HEK293 (cell line): ENCODE data around the gene RTL1.

Source experiments
- CTCF ChIA-PET: fragments of 350-600 bp; formaldehyde crosslinking; extraction: SDS; loops from one replicate; lab custom pipeline; 2021; ENCODE audit warnings: antibody characterized with exemption; lab: Yijun Ruan, JAX
- POLR2A ChIA-PET: fragments of 300-600 bp; formaldehyde crosslinking; extraction: SDS; loops from one replicate; lab custom pipeline; 2020; ENCODE audit warnings: antibody characterized with exemption, inconsistent platforms; lab: Yijun Ruan, JAX
- H3K27ac ChIP-seq: fragments of 200-500 bp; sonication (Bioruptor generic); 2 replicates; pipeline ENCODE4 v1.5.1; 2014; ENCODE audit warnings: low read depth, low read length, control low read depth, inconsistent platforms; ENCODE audit errors: extremely low read depth
- H3K36me3 ChIP-seq, 2 experiments: fragments of 200-500 bp in 1 of 2; sonication (Bioruptor generic) in 1 of 2; 1 replicate in 1 of 2; 2 replicates in 1 of 2; pipeline ENCODE4 v1.5.1; 2014 to 2017; ENCODE audit warnings: inconsistent platforms in 2 of 2, low read length in 2 of 2; ENCODE audit not compliant: control insufficient read depth in 2 of 2, insufficient read depth in 1 of 2
- H3K4me1 ChIP-seq: fragments of 200-500 bp; sonication (Bioruptor generic); 2 replicates; pipeline ENCODE4 v1.5.1; 2014; ENCODE audit warnings: mild to moderate bottlenecking, low read length, inconsistent platforms; ENCODE audit not compliant: control insufficient read depth, insufficient read depth
- H3K4me3 ChIP-seq: 2 replicates; pipeline ENCODE4 v1.5.1; 2011; ENCODE audit warnings: low read depth, mild to moderate bottlenecking, control low read depth, low read length, moderate library complexity
- H3K9me3 ChIP-seq: fragments of 200-500 bp; sonication (Bioruptor generic); 2 replicates; pipeline ENCODE4 v1.5.1; 2014; ENCODE audit warnings: low read depth, low read length, inconsistent platforms; ENCODE audit not compliant: control insufficient read depth, insufficient read depth
- EGR2 ChIP-seq: fragments of 450-650 bp; formaldehyde crosslinking; IDR thresholded peaks from 2 replicates; pipeline ENCODE4 v1.5.1; 2016; ENCODE audit warnings: low read depth, missing biosample characterization, missing genetic modification characterization
- FEZF1 ChIP-seq: fragments of 450-650 bp; formaldehyde crosslinking; IDR thresholded peaks from 2 replicates; pipeline ENCODE4 v1.5.1; 2016; ENCODE audit warnings: missing biosample characterization, missing genetic modification characterization
- HIC1 ChIP-seq: fragments of 450-650 bp; formaldehyde crosslinking; IDR thresholded peaks from 2 replicates; pipeline ENCODE4 v1.5.1; 2016; ENCODE audit warnings: missing biosample characterization, missing genetic modification characterization
- MEIS1 ChIP-seq: sonication (generic); formaldehyde crosslinking; IDR thresholded peaks from 2 replicates; pipeline ENCODE4 v1.8.1; 2022; ENCODE audit warnings: missing genetic modification reagents, mild to moderate bottlenecking, borderline replicate concordance
- SP7 ChIP-seq: fragments of 450-650 bp; formaldehyde crosslinking; IDR thresholded peaks from 2 replicates; pipeline ENCODE4 v1.5.1; 2016; ENCODE audit warnings: missing biosample characterization, missing genetic modification characterization
- ZBTB11 ChIP-seq: fragments of 450-650 bp; formaldehyde crosslinking; conservative IDR thresholded peaks from 2 replicates; pipeline ENCODE4 v1.5.1; 2016; ENCODE audit warnings: low read depth, missing biosample characterization, missing genetic modification characterization
- ZBTB21 ChIP-seq: fragments of 450-650 bp; formaldehyde crosslinking; IDR thresholded peaks from 2 replicates; pipeline ENCODE4 v1.5.1; 2017; ENCODE audit warnings: missing biosample characterization, missing genetic modification characterization
- ZNF112 ChIP-seq: fragments of 450-650 bp; formaldehyde crosslinking; IDR thresholded peaks from 2 replicates; pipeline ENCODE4 v1.5.0; 2017; ENCODE audit warnings: missing biosample characterization, missing genetic modification characterization
- ZNF138 ChIP-seq: fragments of 450-650 bp; formaldehyde crosslinking; IDR thresholded peaks from 2 replicates; pipeline ENCODE4 v1.5.1; 2016; ENCODE audit warnings: missing biosample characterization, missing genetic modification characterization, borderline replicate concordance
- ZNF16 ChIP-seq: fragments of 450-650 bp; formaldehyde crosslinking; IDR thresholded peaks from 2 replicates; pipeline ENCODE4 v1.5.1; 2016; ENCODE audit warnings: low read depth, missing biosample characterization, missing genetic modification characterization
- ZNF174 ChIP-seq: fragments of 450-650 bp; formaldehyde crosslinking; IDR thresholded peaks from 2 replicates; pipeline ENCODE4 v1.5.0; 2017; ENCODE audit warnings: missing biosample characterization, mild to moderate bottlenecking, missing genetic modification characterization
- ZNF214 ChIP-seq: fragments of 450-650 bp; formaldehyde crosslinking; IDR thresholded peaks from 2 replicates; pipeline ENCODE4 v1.5.1; 2017; ENCODE audit warnings: missing biosample characterization, mild to moderate bottlenecking, missing genetic modification characterization, borderline replicate concordance
- ZNF248 ChIP-seq: fragments of 450-650 bp; formaldehyde crosslinking; IDR thresholded peaks from 2 replicates; pipeline ENCODE4 v1.5.1; 2017; ENCODE audit warnings: missing biosample characterization, missing genetic modification characterization
- ZNF280C ChIP-seq: fragments of 450-650 bp; formaldehyde crosslinking; IDR thresholded peaks from 2 replicates; pipeline ENCODE4 v1.5.1; 2016; ENCODE audit warnings: missing biosample characterization, missing genetic modification characterization
- ZNF302 ChIP-seq: fragments of 450-650 bp; formaldehyde crosslinking; IDR thresholded peaks from 2 replicates; pipeline ENCODE4 v1.5.1; 2016; ENCODE audit warnings: missing biosample characterization, missing genetic modification characterization, low read depth
- ZNF311 ChIP-seq: fragments of 450-650 bp; formaldehyde crosslinking; IDR thresholded peaks from 2 replicates; pipeline ENCODE4 v1.5.1; 2017; ENCODE audit warnings: missing biosample characterization, missing genetic modification characterization, borderline replicate concordance
- ZNF433 ChIP-seq: fragments of 450-650 bp; formaldehyde crosslinking; IDR thresholded peaks from 2 replicates; pipeline ENCODE4 v1.5.1; 2016; ENCODE audit warnings: missing biosample characterization, missing genetic modification characterization, low read depth
- ZNF48 ChIP-seq: fragments of 450-650 bp; formaldehyde crosslinking; IDR thresholded peaks from 2 replicates; pipeline ENCODE4 v1.5.1; 2016; ENCODE audit warnings: missing biosample characterization, missing genetic modification characterization
- ZNF488 ChIP-seq: fragments of 450-650 bp; formaldehyde crosslinking; IDR thresholded peaks from 2 replicates; pipeline ENCODE4 v1.5.1; 2016; ENCODE audit warnings: missing biosample characterization, missing genetic modification characterization
- ZNF510 ChIP-seq: fragments of 450-650 bp; formaldehyde crosslinking; IDR thresholded peaks from 2 replicates; pipeline ENCODE4 v1.5.1; 2018; ENCODE audit warnings: mild to moderate bottlenecking, missing genetic modification characterization, missing biosample characterization; ENCODE audit not compliant: insufficient replicate concordance
- ZNF521 ChIP-seq: fragments of 450-650 bp; formaldehyde crosslinking; IDR thresholded peaks from 2 replicates; pipeline ENCODE4 v1.5.1; 2017; ENCODE audit warnings: missing biosample characterization, mild to moderate bottlenecking, missing genetic modification characterization
- ZNF558 ChIP-seq: fragments of 450-650 bp; formaldehyde crosslinking; IDR thresholded peaks from 2 replicates; pipeline ENCODE4 v1.5.1; 2016; ENCODE audit warnings: missing biosample characterization, missing genetic modification characterization
- ZNF626 ChIP-seq: fragments of 450-650 bp; sonication (Bioruptor Pico); formaldehyde crosslinking; IDR thresholded peaks from 2 replicates; pipeline ENCODE4 v1.5.1; 2018; ENCODE audit warnings: missing biosample characterization, missing genetic modification characterization, inconsistent platforms
- ZNF792 ChIP-seq: fragments of 450-650 bp; formaldehyde crosslinking; IDR thresholded peaks from 2 replicates; pipeline ENCODE4 v1.5.1; 2016; ENCODE audit warnings: missing biosample characterization, missing genetic modification characterization
- ZNF837 ChIP-seq: fragments of 450-650 bp; formaldehyde crosslinking; IDR thresholded peaks from 2 replicates; pipeline ENCODE4 v1.5.1; 2016; ENCODE audit warnings: missing biosample characterization, missing genetic modification characterization
- ZSCAN4 ChIP-seq: fragments of 450-650 bp; formaldehyde crosslinking; IDR thresholded peaks from 2 replicates; pipeline ENCODE4 v1.5.1; 2017; ENCODE audit warnings: missing biosample characterization, missing genetic modification characterization

The RTL1 gene

GRCh38 chr14:100903672-100904185, at the start of gene RTL1:
Gene RTL1 (minus strand): TSS chr14:100903722. CDS start chr14:100884788, 18,934 bp downstream.
- H3K4me3 ChIP-seq, result no peak within 1 kb of the TSS
- CTCF ChIA-PET, result interaction anchor here (0.6 to 0.7 kb wide), 2 partner anchors 131 to 331 kb away, joined by 3 to 4 read pairs; no protein-coding TSS in a partner anchor
- no peaks in the 10 kb centered on the region for H3K9me3 ChIP-seq
- H3K36me3 ChIP-seq, result no peaks in the 10 kb centered on the region
- H3K4me1 ChIP-seq, result no peaks in the 10 kb centered on the region
- TF ChIP-seq ZBTB21, result no peak
- no peak for TF ChIP-seq ZNF837 (tag by site-specific recombination)
- TF ChIP-seq ZNF302 (tag by site-specific recombination), result no peak
- TF ChIP-seq ZNF488 (tag by site-specific recombination), result no peak
- TF ChIP-seq HIC1 (tag by site-specific recombination), result no peak
- TF ChIP-seq ZNF521 (tag by site-specific recombination), result no peak
- no peak for TF ChIP-seq SP7 (tag by site-specific recombination)
- TF ChIP-seq MEIS1, result no peak
- no peak for TF ChIP-seq ZNF792 (tag by site-specific recombination)
- TF ChIP-seq ZNF138 (tag by site-specific recombination), result no peak
- no peak for TF ChIP-seq ZNF280C
- no peak for TF ChIP-seq ZNF16 (tag by site-specific recombination)
- no peak for TF ChIP-seq ZSCAN4 (tag by site-specific recombination)
- no peak for TF ChIP-seq ZNF48 (tag by site-specific recombination)
- TF ChIP-seq ZNF626 (tag by site-specific recombination), result no peak
- TF ChIP-seq ZNF510 (tag by site-specific recombination), result no peak
- TF ChIP-seq ZNF433 (tag by site-specific recombination), result no peak
- TF ChIP-seq ZNF112 (tag by site-specific recombination), result no peak
- TF ChIP-seq ZNF311 (tag by site-specific recombination), result no peak
- no peak for TF ChIP-seq ZNF558 (tag by site-specific recombination)
- TF ChIP-seq, all 188 proteins: peak for 0
- POLR2A ChIA-PET, result no interaction called here
- no peak within 1 kb of the TSS for H3K27ac ChIP-seq

GRCh38 chr14:100950024-100950423, 46.5 kb upstream of the RTL1 start:
- CTCF ChIA-PET, result no interaction called here
- H3K4me1 ChIP-seq, result no peaks in the 10 kb centered on the region
- H3K4me3 ChIP-seq, result no peak overlapping the region
- no peak overlapping the region for H3K27ac ChIP-seq
- POLR2A ChIA-PET, result no interaction called here
- H3K36me3 ChIP-seq, result no peaks in the 10 kb centered on the region
- H3K9me3 ChIP-seq, result no peaks in the 10 kb centered on the region
- TF ChIP-seq FEZF1 (tag by site-specific recombination) (no peak), ZNF174 (tag by site-specific recombination) (no peak), ZNF214 (tag by site-specific recombination) (no peak), ZBTB11 (no peak), ZNF248 (no peak), ZNF112 (tag by site-specific recombination) (no peak), EGR2 (no peak)
